Liver (tissue), 3 donors: ENCODE results near the gene FAM9A.
"Not testable (repeated sequence)": the region's sequence is repeated elsewhere in the genome, so short reads cannot be mapped to it uniquely, and the experiment has no call there.

ENCODE experiments used
- EGR1 ChIP-seq, 2 donors: IDR thresholded peaks; 2 replicates each; pipeline ENCODE4 v1.6.1; 2016 to 2018; ENCODE audit warnings: antibody characterized with exemption in 2 of 2, low read depth in 2 of 2
- HNF4G ChIP-seq: IDR thresholded peaks from 2 replicates; pipeline ENCODE4 v1.6.1; 2016; ENCODE audit warnings: antibody characterized with exemption
- JUND ChIP-seq, 2 donors: IDR thresholded peaks; 2 replicates each; pipeline ENCODE4 v1.6.1; 2016; ENCODE audit warnings: antibody characterized with exemption in 2 of 2
- RAD21 ChIP-seq, 2 donors: IDR thresholded peaks; 2 replicates each; pipeline ENCODE4 v1.6.1; 2016; ENCODE audit warnings: antibody characterized with exemption in 2 of 2, mild to moderate bottlenecking in 2 of 2
- TAF1 ChIP-seq: conservative IDR thresholded peaks from 2 replicates; pipeline ENCODE4 v1.6.1; 2016; ENCODE audit warnings: antibody characterized with exemption, mild to moderate bottlenecking
- YY1 ChIP-seq: IDR thresholded peaks from 2 replicates; pipeline ENCODE4 v1.6.1; 2016; ENCODE audit warnings: antibody characterized with exemption, mild to moderate bottlenecking
- TF ChIP-seq, protein P1 (sequence below): IDR thresholded peaks from 2 replicates; pipeline ENCODE4 v1.6.1; 2016; ENCODE audit warnings: antibody characterized with exemption, mild to moderate bottlenecking
- TF ChIP-seq, protein P2 (sequence below): fragments of 150-350 bp; IDR thresholded peaks from 2 replicates; pipeline ENCODE4 v1.5.1; 2017; ENCODE audit warnings: improper control_type of control experiment, low read depth, low read length; ENCODE audit not compliant: missing input control
- TF ChIP-seq, protein P3 (sequence below): IDR thresholded peaks from 2 replicates; pipeline ENCODE4 v1.6.1; 2016; ENCODE audit warnings: antibody characterized with exemption
- TF ChIP-seq, protein P4 (sequence below): IDR thresholded peaks from 2 replicates; pipeline ENCODE4 v1.6.1; 2016; ENCODE audit warnings: antibody characterized with exemption
- donor health status: healthy.
- donor health status: healthy.

DNA sequence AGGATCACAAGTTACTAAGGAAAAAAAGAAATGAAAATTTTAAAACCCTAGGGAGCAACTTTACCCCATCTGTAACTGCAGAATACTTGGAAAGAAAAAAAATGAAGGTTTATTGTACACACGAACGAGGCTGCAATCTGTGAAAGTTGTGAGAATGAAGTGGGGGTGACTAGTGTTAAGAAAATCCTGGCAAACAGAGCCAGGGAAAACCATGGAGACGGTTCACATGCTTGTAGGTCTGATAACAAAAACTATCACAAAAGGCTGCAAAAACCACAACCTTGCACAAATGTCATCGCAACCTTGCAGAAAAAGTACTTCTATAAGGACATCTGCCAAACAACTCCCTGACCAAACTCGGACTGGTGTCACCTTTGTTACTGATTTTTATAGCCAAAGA, 42.5 kb downstream of the FAM9A start:
- TF ChIP-seq, protein P1, sequence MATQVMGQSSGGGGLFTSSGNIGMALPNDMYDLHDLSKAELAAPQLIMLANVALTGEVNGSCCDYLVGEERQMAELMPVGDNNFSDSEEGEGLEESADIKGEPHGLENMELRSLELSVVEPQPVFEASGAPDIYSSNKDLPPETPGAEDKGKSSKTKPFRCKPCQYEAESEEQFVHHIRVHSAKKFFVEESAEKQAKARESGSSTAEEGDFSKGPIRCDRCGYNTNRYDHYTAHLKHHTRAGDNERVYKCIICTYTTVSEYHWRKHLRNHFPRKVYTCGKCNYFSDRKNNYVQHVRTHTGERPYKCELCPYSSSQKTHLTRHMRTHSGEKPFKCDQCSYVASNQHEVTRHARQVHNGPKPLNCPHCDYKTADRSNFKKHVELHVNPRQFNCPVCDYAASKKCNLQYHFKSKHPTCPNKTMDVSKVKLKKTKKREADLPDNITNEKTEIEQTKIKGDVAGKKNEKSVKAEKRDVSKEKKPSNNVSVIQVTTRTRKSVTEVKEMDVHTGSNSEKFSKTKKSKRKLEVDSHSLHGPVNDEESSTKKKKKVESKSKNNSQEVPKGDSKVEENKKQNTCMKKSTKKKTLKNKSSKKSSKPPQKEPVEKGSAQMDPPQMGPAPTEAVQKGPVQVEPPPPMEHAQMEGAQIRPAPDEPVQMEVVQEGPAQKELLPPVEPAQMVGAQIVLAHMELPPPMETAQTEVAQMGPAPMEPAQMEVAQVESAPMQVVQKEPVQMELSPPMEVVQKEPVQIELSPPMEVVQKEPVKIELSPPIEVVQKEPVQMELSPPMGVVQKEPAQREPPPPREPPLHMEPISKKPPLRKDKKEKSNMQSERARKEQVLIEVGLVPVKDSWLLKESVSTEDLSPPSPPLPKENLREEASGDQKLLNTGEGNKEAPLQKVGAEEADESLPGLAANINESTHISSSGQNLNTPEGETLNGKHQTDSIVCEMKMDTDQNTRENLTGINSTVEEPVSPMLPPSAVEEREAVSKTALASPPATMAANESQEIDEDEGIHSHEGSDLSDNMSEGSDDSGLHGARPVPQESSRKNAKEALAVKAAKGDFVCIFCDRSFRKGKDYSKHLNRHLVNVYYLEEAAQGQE: not testable (repeated sequence)
- TF ChIP-seq, protein P2, sequence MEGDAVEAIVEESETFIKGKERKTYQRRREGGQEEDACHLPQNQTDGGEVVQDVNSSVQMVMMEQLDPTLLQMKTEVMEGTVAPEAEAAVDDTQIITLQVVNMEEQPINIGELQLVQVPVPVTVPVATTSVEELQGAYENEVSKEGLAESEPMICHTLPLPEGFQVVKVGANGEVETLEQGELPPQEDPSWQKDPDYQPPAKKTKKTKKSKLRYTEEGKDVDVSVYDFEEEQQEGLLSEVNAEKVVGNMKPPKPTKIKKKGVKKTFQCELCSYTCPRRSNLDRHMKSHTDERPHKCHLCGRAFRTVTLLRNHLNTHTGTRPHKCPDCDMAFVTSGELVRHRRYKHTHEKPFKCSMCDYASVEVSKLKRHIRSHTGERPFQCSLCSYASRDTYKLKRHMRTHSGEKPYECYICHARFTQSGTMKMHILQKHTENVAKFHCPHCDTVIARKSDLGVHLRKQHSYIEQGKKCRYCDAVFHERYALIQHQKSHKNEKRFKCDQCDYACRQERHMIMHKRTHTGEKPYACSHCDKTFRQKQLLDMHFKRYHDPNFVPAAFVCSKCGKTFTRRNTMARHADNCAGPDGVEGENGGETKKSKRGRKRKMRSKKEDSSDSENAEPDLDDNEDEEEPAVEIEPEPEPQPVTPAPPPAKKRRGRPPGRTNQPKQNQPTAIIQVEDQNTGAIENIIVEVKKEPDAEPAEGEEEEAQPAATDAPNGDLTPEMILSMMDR: not testable (repeated sequence)
- TF ChIP-seq JUND (IDR thresholded peaks at IDR 0.05); TAF1; EGR1 (IDR thresholded peaks at IDR 0.05; ENCODE audit: low read depth in 2 of 2); HNF4G; YY1; RAD21 (IDR thresholded peaks at IDR 0.05): not testable (repeated sequence)
- TF ChIP-seq, protein P3, sequence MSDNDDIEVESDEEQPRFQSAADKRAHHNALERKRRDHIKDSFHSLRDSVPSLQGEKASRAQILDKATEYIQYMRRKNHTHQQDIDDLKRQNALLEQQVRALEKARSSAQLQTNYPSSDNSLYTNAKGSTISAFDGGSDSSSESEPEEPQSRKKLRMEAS: not testable (repeated sequence)
- TF ChIP-seq, protein P4, sequence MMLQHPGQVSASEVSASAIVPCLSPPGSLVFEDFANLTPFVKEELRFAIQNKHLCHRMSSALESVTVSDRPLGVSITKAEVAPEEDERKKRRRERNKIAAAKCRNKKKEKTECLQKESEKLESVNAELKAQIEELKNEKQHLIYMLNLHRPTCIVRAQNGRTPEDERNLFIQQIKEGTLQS: not testable (repeated sequence)
